Subcutaneous adipose tissue (tissue), 4 donors: ENCODE results near the gene PCDHGA2. TPM values are rescaled to one million over a fixed set of nuclear protein-coding genes. Genes with fewer than 3 reads are reported as not detected.

Experiments used
- total RNA-seq, 4 donors: library from RNA; depleted of rRNA; stranded (reverse); fragments of >200 nt; gene quantifications; one replicate each; pipeline ENCODE4 v1.1.0, GENCODE V29; 2016
- TF ChIP-seq, protein P1 (sequence below): fragments of 450-650 bp; IDR thresholded peaks from one replicate; pipeline ENCODE4 v1.5.1; 2016; ENCODE audit warnings: low read depth, mild to moderate bottlenecking, control low read depth, antibody characterized with exemption, moderate library complexity

The PCDHGA2 gene
- total RNA-seq, 4 donors from 2014 or later: 2.3 to 6.5 (median 2.6) TPM

GRCh38 chr5:141366016-141366896, 27.7 kb downstream of the PCDHGA2 start:
- TF ChIP-seq, protein P1, sequence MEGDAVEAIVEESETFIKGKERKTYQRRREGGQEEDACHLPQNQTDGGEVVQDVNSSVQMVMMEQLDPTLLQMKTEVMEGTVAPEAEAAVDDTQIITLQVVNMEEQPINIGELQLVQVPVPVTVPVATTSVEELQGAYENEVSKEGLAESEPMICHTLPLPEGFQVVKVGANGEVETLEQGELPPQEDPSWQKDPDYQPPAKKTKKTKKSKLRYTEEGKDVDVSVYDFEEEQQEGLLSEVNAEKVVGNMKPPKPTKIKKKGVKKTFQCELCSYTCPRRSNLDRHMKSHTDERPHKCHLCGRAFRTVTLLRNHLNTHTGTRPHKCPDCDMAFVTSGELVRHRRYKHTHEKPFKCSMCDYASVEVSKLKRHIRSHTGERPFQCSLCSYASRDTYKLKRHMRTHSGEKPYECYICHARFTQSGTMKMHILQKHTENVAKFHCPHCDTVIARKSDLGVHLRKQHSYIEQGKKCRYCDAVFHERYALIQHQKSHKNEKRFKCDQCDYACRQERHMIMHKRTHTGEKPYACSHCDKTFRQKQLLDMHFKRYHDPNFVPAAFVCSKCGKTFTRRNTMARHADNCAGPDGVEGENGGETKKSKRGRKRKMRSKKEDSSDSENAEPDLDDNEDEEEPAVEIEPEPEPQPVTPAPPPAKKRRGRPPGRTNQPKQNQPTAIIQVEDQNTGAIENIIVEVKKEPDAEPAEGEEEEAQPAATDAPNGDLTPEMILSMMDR: no peak

DNA sequence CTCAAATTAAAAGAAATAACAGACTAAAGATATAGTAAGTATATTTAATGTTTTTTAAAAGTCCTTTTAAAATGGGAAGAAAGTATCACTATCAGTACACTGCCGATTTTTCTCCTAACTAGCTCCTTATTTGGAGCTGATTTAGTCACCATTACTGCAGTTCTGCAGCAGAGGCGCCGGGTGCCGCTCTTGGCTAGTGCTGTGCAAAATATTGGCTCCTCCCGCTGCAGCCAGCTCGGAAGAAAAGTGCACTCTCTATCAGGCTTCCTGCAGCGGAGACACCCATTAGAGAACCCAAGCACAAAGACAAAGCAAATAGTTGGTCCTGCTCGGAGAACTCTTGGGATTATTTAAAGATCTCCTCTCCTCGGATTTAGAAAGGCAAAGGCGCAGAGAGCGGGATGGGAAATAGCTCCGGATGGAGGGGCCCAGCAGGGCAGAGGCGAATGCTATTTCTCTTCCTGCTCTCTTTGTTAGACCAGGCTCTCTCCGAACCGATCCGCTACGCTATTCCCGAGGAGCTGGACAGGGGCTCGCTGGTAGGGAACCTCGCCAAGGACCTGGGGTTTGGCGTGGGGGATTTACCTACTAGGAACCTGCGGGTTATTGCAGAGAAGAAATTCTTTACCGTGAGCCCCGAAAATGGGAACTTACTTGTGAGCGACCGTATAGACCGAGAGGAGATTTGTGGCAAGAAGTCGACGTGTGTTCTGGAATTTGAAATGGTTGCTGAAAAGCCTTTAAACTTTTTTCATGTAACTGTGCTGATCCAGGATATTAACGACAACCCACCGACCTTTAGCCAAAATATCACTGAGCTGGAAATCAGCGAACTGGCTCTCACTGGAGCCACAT, 31.7 kb downstream of the PCDHGA2 start, which contains the start of gene PCDHGB3:
PCDHGB3 (plus strand) TSS at position 249 of the 855 bp plus-strand sequence; CDS start at position 402, 153 bp downstream.
- TF ChIP-seq, protein P1: no peak

GRCh38 chr5:141371572-141372475, 33.3 kb downstream of the PCDHGA2 start:
- TF ChIP-seq, protein P1: no peak

DNA sequence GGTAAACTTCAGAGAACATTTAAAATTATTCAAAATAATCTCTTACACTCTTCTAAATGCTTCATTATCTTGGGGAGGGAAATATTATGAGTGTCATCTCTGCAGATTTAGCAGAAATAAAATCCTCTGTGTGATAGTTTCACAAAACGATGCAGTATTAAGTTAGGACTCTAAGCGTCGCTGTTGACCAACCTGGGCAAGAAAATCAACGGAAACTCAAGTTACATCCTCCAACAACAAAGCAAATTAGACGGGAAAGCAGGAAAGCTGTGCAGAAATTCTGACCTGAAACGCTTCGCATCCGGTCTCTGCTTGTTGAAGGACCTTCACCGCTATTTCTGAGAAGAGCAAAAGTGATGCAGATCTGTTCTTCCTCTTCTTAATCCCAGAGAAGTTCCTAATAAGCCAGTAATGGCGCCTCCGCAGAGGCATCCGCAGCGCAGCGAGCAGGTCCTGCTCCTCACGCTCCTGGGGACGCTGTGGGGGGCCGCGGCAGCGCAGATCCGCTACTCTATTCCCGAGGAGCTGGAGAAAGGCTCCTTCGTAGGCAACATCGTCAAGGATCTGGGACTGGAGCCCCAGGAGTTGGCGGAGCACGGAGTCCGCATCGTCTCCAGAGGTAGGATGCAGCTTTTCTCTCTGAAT, 35.2 kb downstream of the PCDHGA2 start, which contains the start of gene PCDHGA6:
PCDHGA6 (plus strand) TSS at position 219 of the 645 bp plus-strand sequence; CDS start at position 412, 193 bp downstream.
- TF ChIP-seq, protein P1: no peak

GRCh38 chr5:141374627-141375026, 36.1 kb downstream of the PCDHGA2 start:
- TF ChIP-seq, protein P1: no peak

GRCh38 chr5:141382469-141383294, 44.1 kb downstream of the PCDHGA2 start, which contains the start of gene PCDHGA7:
PCDHGA7 (plus strand) TSS chr5:141382742; CDS start chr5:141382900, 158 bp downstream.
- TF ChIP-seq, protein P1: no peak
